HuH-7.5 (cell line): Measurements from ENCODE around the gene RNF150.

Experiments used
- DNase-seq: peaks from one replicate; pipeline ENCODE4 v3.0.0; 2011; ENCODE audit warnings: low spot score

RNF150 gene

GRCh38 chr4:140906993-140907962 is 226.0 kb downstream of the RNF150 start:
- no peak for DNase-seq

- no peak for DNase-seq
These were observed 228.4 kb downstream of the RNF150 start for GRCh38 chr4:140904904-140905303.

DNA sequence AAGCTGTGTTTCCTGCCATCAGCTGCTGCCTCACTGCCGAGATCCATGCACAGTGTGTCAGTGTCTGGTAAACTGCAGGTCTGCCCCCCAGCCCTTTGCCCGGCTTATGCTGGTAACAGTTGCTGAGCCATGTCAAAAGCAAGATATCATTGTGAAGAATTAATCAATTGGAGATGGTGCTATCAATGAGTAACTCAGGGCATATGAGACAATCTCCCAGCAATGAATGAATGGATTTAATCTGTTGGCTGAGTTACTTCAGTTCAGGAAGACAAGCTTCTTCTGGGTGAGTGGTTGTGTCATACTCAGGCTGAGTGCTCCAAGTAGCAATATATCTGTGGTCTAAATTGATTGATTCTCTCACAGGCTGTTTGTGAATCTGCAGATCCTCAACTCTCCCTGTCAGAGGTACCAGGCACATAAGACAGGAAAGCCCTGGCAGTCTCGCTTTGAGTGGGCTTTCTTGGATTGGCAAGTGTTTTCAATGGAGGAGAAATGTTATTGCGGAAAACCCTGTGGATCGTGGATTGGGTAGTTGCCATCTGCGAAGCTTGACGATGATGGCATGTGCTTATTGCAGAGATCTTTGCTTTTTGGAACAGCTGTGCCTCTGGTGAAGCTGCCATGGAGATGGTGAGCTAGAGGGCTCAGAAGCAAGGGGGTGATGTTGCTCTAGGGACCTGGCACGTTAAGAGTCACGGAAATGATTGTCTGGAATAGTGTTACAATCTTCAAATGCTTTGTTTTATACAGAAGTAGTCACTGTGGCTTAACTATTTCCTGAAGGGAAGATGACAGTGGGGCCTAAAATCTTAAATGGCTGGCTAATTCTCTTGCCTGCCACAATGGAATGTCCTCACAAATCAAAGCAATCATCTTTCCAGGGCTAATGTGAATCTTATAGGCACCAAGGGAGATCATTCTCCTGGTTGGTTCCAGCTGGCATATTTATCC is 229.5 kb downstream of the RNF150 start:
- DNase-seq: no peak

- no peak for DNase-seq
These were observed 231.4 kb downstream of the RNF150 start for GRCh38 chr4:140901736-140902336.

GRCh38 chr4:140893939-140894338 is 239.3 kb downstream of the RNF150 start:
- DNase-seq: no peak

DNA sequence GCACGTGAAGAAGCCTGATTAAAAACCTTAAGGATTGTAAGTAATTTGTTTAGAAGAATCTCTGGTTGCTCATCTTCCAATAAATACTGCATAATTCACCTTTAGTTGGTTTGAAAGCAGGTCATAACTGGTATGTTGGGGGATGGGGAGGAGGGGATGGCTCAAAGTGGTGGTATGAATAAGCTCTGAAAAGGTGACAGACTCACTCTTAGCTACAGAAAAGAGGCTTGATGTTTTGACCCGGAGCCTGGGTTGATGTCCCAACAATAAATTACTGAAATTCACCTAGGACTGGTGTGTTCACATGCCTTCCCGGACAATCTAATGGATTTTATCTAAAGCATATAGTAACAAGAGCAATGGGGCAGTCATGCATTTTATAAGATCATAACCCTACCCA is 245.2 kb downstream of the RNF150 start:
- no peak for DNase-seq

DNA sequence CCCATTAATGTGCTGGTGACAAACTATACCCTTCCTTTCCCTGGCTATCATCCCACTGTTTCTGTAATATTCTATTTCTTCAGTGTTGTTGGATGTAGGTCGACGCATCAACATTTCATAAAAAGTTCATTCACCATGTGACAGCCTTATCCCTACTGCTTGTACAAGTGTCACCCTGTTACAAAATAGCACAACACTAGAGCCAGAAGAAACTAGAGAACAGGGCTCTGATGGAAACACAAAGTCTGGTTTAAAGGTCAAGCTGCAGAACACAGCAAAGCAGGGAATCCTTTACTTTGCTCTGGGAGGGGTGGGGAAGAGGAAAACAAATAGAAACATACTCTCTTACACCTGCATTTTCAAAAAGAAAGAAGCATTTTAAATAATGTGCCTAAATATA is 245.8 kb downstream of the RNF150 start:
- DNase-seq: no peak

DNA sequence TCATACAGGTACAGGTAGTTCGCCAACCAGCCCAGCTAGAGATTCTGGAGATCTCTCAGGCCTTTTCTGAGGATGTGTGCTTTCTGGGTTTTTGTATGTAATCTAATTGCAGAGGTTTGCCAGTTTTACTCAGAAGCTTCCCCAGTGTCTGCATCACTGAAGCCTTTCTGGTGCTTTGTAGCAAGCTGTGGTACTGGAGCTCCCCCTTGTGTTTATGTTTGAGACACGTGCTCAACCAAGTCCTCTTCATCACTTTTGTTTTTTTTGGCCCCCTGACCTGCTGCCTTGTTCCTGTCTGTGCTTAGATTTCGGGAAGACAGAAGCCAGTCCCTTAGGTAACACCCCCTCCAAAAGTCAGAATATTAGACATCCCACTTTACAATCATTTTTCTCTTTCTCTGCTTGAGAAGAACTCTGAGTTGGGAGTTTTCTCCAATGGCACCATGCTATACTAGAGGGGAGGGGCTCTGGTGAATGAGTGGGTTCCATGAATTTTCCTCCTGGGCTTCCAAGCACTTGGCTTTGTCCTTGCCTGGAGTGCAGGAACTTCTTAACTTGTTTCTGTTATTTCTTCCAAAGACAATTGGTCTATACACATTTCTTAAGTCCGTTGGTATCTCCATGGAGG is 248.7 kb downstream of the RNF150 start:
- DNase-seq: peak; percentile 14

GRCh38 chr4:140877781-140878180 is 255.5 kb downstream of the RNF150 start:
- DNase-seq: no peak

DNA sequence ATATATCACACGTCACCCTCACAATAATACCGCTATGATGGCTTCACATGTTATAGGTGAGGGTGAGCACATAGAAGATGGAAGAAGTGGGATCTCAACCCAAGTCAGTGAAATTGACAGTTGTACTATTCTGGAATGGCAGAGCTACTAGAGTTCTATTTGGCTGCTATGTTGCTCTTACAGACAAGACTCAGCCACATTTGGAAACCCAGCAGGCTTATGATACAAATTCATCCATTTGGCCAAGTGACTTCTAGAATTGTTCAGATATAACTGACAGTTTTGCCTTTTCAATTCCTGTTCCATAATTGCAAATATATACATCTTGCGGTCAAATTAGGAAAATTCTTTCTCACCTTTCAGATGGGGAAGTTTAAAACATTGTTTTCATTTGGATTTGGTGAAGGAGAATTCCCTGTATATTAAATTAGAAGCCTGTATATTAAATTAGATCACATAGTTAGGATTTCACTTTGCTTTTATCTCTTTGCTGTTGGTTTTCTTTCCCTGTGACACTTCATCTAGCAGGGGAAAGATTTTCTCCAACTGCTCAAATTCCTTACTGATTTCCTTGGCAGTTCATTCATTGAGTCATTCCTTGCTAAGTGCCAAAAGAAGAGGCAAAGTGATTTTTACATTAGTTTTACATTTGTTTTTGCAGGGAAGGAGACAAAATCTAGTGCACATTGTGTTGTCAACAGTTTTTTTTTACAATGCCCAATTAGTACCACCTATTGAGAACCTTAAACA is 256.5 kb downstream of the RNF150 start:
- no peak for DNase-seq

- DNase-seq: no peak
These were observed 257.4 kb downstream of the RNF150 start for GRCh38 chr4:140875746-140876452.

- no peak for DNase-seq
These were observed 259.2 kb downstream of the RNF150 start for GRCh38 chr4:140874056-140874455.

DNA sequence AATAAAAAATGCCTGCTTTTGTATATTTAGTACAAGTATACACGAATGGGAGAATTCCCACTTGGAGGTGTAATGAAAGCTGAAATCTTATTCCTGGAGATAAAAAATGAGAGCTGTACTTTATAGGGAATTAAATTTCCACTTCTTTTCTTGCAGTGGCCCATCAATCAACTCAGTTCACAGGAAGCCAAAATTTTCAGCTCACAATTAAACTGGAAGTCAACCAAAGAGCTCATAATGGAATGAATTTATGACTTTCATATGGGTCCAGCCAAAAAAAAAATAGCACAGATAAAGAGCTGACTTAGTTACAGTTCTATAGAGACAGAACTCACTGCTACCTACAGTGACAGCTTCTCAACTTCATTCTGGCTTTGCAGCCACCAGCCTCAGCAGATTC is 261.9 kb downstream of the RNF150 start:
- DNase-seq: no peak

DNA sequence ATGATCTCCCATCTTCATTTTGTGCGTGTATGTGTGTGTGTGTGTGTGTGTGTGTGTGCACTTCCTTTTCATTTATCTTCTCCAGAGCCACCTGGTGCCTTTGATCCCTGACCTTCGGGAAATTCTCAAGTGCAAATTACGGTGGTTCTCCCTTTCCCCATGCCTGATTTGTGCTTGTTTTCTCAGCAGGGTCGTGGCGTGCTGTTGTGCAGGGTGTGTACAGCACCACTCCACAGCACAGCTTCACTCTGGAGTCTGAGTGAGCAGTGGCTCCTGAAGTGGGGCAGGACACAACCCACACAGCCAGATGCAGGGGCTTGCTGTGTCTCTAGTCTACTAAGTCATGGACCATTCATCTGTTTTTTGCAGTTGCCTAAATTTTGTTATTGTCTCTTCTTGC is 262.8 kb downstream of the RNF150 start:
- no peak for DNase-seq

- DNase-seq: no peak
These were observed 263.8 kb downstream of the RNF150 start for GRCh38 chr4:140869446-140869845.

GRCh38 chr4:140867356-140867755 is 265.9 kb downstream of the RNF150 start:
- no peak for DNase-seq

DNA sequence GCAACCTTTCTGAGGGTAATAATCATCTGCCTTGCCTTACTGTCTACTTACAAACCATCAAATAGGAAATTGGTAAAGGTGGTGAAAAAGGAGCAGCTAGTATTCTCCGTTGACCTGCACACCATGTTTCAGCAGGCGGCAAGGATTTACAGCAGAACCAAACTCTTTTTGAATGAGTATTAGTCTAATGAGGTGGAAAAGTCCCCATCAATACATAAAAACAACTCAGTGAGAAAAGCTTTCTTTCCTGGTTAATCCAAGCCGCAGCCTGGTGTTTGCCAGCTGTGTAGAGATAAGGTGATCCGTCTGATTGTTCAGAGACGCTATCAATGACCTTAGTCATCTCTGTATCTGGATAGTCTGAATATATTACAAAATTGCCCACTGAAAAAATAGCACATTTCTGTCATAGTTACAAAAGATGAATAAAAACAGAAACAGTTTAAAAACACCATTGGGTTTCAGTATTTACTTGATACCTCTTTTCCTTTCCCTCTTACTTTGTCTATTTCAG is 266.7 kb downstream of the RNF150 start:
- no peak for DNase-seq

DNA sequence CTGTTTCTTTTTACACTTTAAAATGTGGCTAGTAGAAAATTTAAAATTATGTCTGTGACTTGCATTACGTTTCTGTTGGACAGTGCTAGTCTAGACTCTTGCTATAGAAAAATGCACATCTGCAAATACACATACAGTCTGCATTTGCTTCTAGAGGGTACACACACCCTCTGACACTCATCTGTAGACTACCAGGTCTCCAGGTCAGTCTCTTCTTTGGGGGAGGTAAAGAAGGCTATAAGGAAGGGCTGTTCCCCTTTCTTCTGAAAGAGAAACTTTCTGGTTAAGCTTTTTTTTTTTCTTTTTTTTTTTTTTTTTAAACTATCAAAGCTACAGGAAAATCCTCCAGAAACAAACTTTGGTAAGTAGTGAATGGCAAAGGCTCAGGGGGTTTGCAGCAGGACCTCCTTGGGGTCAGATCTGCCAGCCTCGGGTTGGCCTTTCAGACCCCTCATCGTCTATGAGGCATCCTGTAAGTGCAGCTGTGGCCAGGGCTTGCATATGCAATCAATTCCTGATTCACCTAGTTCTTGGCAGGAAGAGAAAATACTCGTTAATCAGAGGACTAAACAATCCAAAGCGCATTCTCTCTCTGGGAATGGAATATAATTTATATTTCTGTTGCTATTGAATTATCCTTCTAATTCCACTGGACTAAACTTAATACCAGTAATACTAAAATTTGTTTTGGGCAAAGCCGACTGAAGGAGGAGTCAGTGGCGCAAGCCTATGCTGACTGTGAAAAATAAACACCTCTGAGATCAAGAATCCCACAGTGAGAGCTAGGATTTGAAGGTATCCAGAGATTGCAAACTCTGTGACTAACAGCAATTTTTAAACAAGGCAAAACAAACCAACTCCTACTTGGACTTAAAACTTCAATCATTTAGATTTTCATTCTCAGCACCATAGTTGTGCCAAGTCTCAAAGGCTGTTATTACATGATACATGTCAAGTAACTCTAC is 267.7 kb downstream of the RNF150 start:
- DNase-seq: no peak

- DNase-seq: no peak
These were observed 270.1 kb downstream of the RNF150 start for GRCh38 chr4:140863197-140863596.
